Mesenchymal stem cell (in vitro differentiated cells and primary cell): ENCODE data around the gene EMX1.

Source experiments
- DNase-seq: peaks from one replicate; pipeline ENCODE4 v3.0.0-alpha.2; 2013
- H2AFZ ChIP-seq: one replicate; pipeline ENCODE4 v1.6.1; 2013; ENCODE audit warnings: low read depth, mild to moderate bottlenecking, control low read depth, inconsistent platforms, low read length, moderate library complexity
- H2AK5ac ChIP-seq: 2 replicates; pipeline ENCODE4 v1.6.1; 2013; ENCODE audit warnings: low read length, moderate library complexity, mild to moderate bottlenecking, inconsistent platforms; ENCODE audit not compliant: severe bottlenecking
- H2BK120ac ChIP-seq: one replicate; pipeline ENCODE4 v1.6.1; 2013; ENCODE audit warnings: low read depth, mild to moderate bottlenecking, inconsistent platforms, low read length, moderate library complexity
- H2BK12ac ChIP-seq, 2 experiments: one replicate each; pipeline ENCODE4 v1.6.1; 2013; ENCODE audit warnings: inconsistent platforms in 2 of 2, low read length in 2 of 2, mild to moderate bottlenecking in 2 of 2, moderate library complexity in 2 of 2, control low read depth in 1 of 2
- H2BK15ac ChIP-seq: one replicate; pipeline ENCODE4 v1.6.1; 2013; ENCODE audit warnings: mild to moderate bottlenecking, low read depth, inconsistent platforms; ENCODE audit not compliant: poor library complexity, severe bottlenecking
- H2BK5ac ChIP-seq: 2 replicates; pipeline ENCODE4 v1.6.1; 2013; ENCODE audit warnings: low read depth, mild to moderate bottlenecking, low read length, control low read depth, inconsistent platforms; ENCODE audit not compliant: poor library complexity, severe bottlenecking
- H3K14ac ChIP-seq, 2 experiments: one replicate each; pipeline ENCODE4 v1.6.1; 2013; ENCODE audit warnings: inconsistent platforms in 2 of 2, low read length in 2 of 2, control low read depth in 1 of 2, mild to moderate bottlenecking in 1 of 2, moderate library complexity in 1 of 2
- H3K18ac ChIP-seq, 2 experiments: one replicate each; pipeline ENCODE4 v1.6.1; 2013; ENCODE audit warnings: inconsistent platforms in 2 of 2, low read length in 2 of 2, control low read depth in 1 of 2, low read depth in 1 of 2, mild to moderate bottlenecking in 1 of 2
- H3K23ac ChIP-seq, 2 experiments: one replicate each; pipeline ENCODE4 v1.6.1; 2013; ENCODE audit warnings: inconsistent platforms in 2 of 2, low read length in 2 of 2, mild to moderate bottlenecking in 2 of 2, moderate library complexity in 2 of 2, control low read depth in 1 of 2
- H3K27ac ChIP-seq: 2 replicates; pipeline ENCODE4 v1.5.1; 2013; ENCODE audit warnings: mild to moderate bottlenecking, moderate library complexity, low read length, control low read depth, inconsistent platforms; ENCODE audit not compliant: poor library complexity, severe bottlenecking
- H3K27me3 ChIP-seq, 2 experiments: 2 replicates each; pipeline versions ENCODE4 v1.6.1 to v1.7.0; 2013; ENCODE audit warnings: low read length in 2 of 2, mild to moderate bottlenecking in 2 of 2, moderate library complexity in 2 of 2, control low read depth in 1 of 2, inconsistent platforms in 1 of 2; ENCODE audit not compliant: control insufficient read depth in 1 of 2, insufficient read depth in 1 of 2
- H3K36me3 ChIP-seq, 2 experiments: 2 replicates each; pipeline versions ENCODE4 v1.6.1 to v1.7.0; 2013; ENCODE audit warnings: low read length in 2 of 2, control low read depth in 1 of 2, inconsistent platforms in 1 of 2, low read depth in 1 of 2, mild to moderate bottlenecking in 1 of 2; ENCODE audit not compliant: insufficient read depth in 2 of 2, control insufficient read depth in 1 of 2
- H3K4ac ChIP-seq, 2 experiments: one replicate each; pipeline ENCODE4 v1.6.1; 2013; ENCODE audit warnings: inconsistent platforms in 2 of 2, low read length in 2 of 2, mild to moderate bottlenecking in 2 of 2, moderate library complexity in 2 of 2, control low read depth in 1 of 2, low read depth in 1 of 2
- H3K4me1 ChIP-seq: 2 replicates; pipeline ENCODE4 v1.6.1; 2013; ENCODE audit warnings: low read depth, low read length, control low read depth; ENCODE audit not compliant: control insufficient read depth, insufficient read depth
- H3K4me2 ChIP-seq: 2 replicates; pipeline ENCODE4 v1.6.1; 2013; ENCODE audit warnings: low read length, mild to moderate bottlenecking, inconsistent platforms; ENCODE audit not compliant: poor library complexity, severe bottlenecking
- H3K4me3 ChIP-seq, 2 experiments: 2 replicates each; pipeline versions ENCODE4 v1.5.1 to v1.7.0; 2013; ENCODE audit warnings: low read length in 2 of 2, mild to moderate bottlenecking in 2 of 2, control low read depth in 1 of 2, low read depth in 1 of 2; ENCODE audit not compliant: insufficient read depth in 1 of 2
- H3K79me1 ChIP-seq: replicated peaks from 2 replicates; pipeline ENCODE4 v1.6.1; 2013; ENCODE audit warnings: mild to moderate bottlenecking, control low read depth, low read length, inconsistent platforms; ENCODE audit not compliant: poor library complexity, severe bottlenecking
- H3K9ac ChIP-seq: 2 replicates; pipeline ENCODE4 v1.7.0; 2013; ENCODE audit warnings: mild to moderate bottlenecking, low read length, moderate library complexity
- H3K9me3 ChIP-seq: 2 replicates; pipeline ENCODE4 v1.7.0; 2013; ENCODE audit warnings: mild to moderate bottlenecking, low read length; ENCODE audit not compliant: control insufficient read depth
- H4K8ac ChIP-seq: one replicate; pipeline ENCODE4 v1.6.1; 2013; ENCODE audit warnings: inconsistent platforms, mild to moderate bottlenecking, low read length, moderate library complexity
- H4K91ac ChIP-seq: one replicate; pipeline ENCODE4 v1.6.1; 2013; ENCODE audit warnings: mild to moderate bottlenecking, low read length, inconsistent platforms
- whole genome bisulfite sequencing: methylation state at CpG from one replicate; pipeline ENCODE4 v1.1.7; 2013; ENCODE audit warnings: mixed read lengths; 5-methylcytosine and 5-hydroxymethylcytosine counted together

The EMX1 gene

GRCh38 chr2:72965770-72966450 is 48.6 kb downstream of the EMX1 start:
- no peak for DNase-seq
- no peak overlapping the region for H3K9ac ChIP-seq
- H2BK120ac ChIP-seq: no peak overlapping the region
- no peak overlapping the region for H3K4ac ChIP-seq
- H3K23ac ChIP-seq: no peak overlapping the region
- H2AK5ac ChIP-seq: no peak overlapping the region
- no peak overlapping the region for H4K91ac ChIP-seq
- peaks cover 12 to 13% of the 10 kb centered on the region in 2 experiments for H3K36me3 ChIP-seq
- H3K18ac ChIP-seq: no peak overlapping the region
- peaks cover 17% of the 10 kb centered on the region for H3K4me1 ChIP-seq
- H3K27ac ChIP-seq: no peak overlapping the region
- H4K8ac ChIP-seq: no peak overlapping the region
- no peak overlapping the region for H2BK5ac ChIP-seq
- no peak overlapping the region for H2AFZ ChIP-seq
- no peak overlapping the region for H2BK12ac ChIP-seq
- H3K79me1 ChIP-seq: no peaks in the 10 kb centered on the region
- H3K9me3 ChIP-seq: no peaks in the 10 kb centered on the region
- no peak overlapping the region for H3K14ac ChIP-seq
- H3K27me3 ChIP-seq: no peaks in the 10 kb centered on the region
- H2BK15ac ChIP-seq: no peak overlapping the region
- no peak overlapping the region for H3K4me2 ChIP-seq
- 88% methylated on average over 14 of the region's 14 CpGs for WGBS
- H3K4me3 ChIP-seq: no peak overlapping the region

GRCh38 chr2:72968286-72968685 is 51.0 kb downstream of the EMX1 start:
- Histone ChIP-seq H3K4me1 (peaks cover 6% of the 10 kb centered on the region), H4K91ac (no peak overlapping the region), H3K14ac (peak overlapping the region in 1 of 2 experiments; percentile 39), H3K27ac (no peak overlapping the region), H4K8ac (no peak overlapping the region), H2BK120ac (no peak overlapping the region), H3K27me3 (no peaks in the 10 kb centered on the region), H2AK5ac (no peak overlapping the region), H3K9ac (no peak overlapping the region), H3K4me2 (no peak overlapping the region), H3K18ac (no peak overlapping the region), H2BK5ac (no peak overlapping the region), H3K4ac (no peak overlapping the region), H2BK12ac (no peak overlapping the region), H3K23ac (no peak overlapping the region), H2BK15ac (no peak overlapping the region), H3K9me3 (no peaks in the 10 kb centered on the region), H3K36me3 (peaks cover 10 to 12% of the 10 kb centered on the region in 2 experiments), H2AFZ (no peak overlapping the region), H3K4me3 (peak overlapping the region in 1 of 2 experiments; percentile 23), H3K79me1 (no peaks in the 10 kb centered on the region)
- DNase-seq: no peak
- 95% methylated on average over 8 of the region's 8 CpGs for WGBS

- Histone ChIP-seq H3K79me1 (no peaks in the 10 kb centered on the region), H3K14ac (no peak overlapping the region), H2BK15ac (no peak overlapping the region), H3K18ac (no peak overlapping the region), H2AFZ (no peak overlapping the region), H3K36me3 (peaks cover 13 to 14% of the 10 kb centered on the region in 2 experiments), H3K9ac (no peak overlapping the region), H3K4ac (no peak overlapping the region), H3K4me2 (no peak overlapping the region), H2BK12ac (no peak overlapping the region), H2BK5ac (no peak overlapping the region), H3K23ac (no peak overlapping the region), H4K91ac (no peak overlapping the region), H3K27me3 (no peaks in the 10 kb centered on the region), H2BK120ac (no peak overlapping the region), H3K4me3 (no peak overlapping the region), H4K8ac (no peak overlapping the region), H3K4me1 (peaks cover 2% of the 10 kb centered on the region), H2AK5ac (no peak overlapping the region), H3K9me3 (no peaks in the 10 kb centered on the region), H3K27ac (no peak overlapping the region)
- WGBS: 67% methylated on average over 4 of the region's 4 CpGs
- DNase-seq: no peak
Observed at GRCh38 chr2:72969706-72970105, 52.4 kb downstream of the EMX1 start.

GRCh38 chr2:72971036-72971435 is 53.7 kb downstream of the EMX1 start:
- Histone ChIP-seq H3K4me3 (no peak overlapping the region), H2BK120ac (no peak overlapping the region)
- WGBS: 76% methylated on average over 4 of the region's 7 CpGs

More at GRCh38 chr2:72971036-72971435, 53.7 kb downstream of the EMX1 start:
- Histone ChIP-seq H3K4me2 (no peak overlapping the region), H3K4me1 (no peaks in the 10 kb centered on the region), H3K9ac (no peak overlapping the region), H3K4ac (no peak overlapping the region), H3K23ac (no peak overlapping the region), H3K14ac (no peak overlapping the region), H4K8ac (no peak overlapping the region), H3K18ac (no peak overlapping the region), H3K79me1 (no peaks in the 10 kb centered on the region), H2BK12ac (no peak overlapping the region), H2AFZ (no peak overlapping the region), H2BK5ac (no peak overlapping the region), H3K27ac (no peak overlapping the region), H2AK5ac (no peak overlapping the region), H2BK15ac (no peak overlapping the region), H4K91ac (no peak overlapping the region), H3K36me3 (peaks cover 6 to 14% of the 10 kb centered on the region in 2 experiments), H3K27me3 (no peaks in the 10 kb centered on the region), H3K9me3 (no peaks in the 10 kb centered on the region)
- DNase-seq: no peak
